ENCODE results near the gene TENT4A.

The TENT4A gene

DNA sequence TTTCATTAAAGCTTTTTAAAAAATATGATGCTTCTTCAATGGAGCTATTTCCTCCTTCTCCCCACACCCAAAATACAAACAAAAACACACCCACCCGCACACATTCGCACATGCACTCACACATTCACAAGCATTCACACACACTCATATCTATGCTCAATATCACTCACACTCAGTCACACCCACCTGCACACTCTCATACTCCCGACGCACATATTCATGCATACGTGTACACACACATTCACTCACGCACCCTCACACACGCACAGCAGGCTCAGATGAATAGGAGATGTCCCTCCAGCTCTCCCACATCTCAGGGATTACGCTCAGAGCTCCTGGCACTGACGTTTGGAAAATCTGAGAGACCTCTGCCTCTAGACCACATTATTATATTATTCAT, 25.7 kb upstream of the TENT4A start:
- TF ChIP-seq CTCF (IDR thresholded peaks at IDR 0.05; ENCODE audit: unreplicated experiment in 3 of 3): no peak
- peak overlapping the region; percentile 41 to 68 (median 53) for H3K4me3 Mint-ChIP-seq
- peaks cover 20% of the 10 kb centered on the region for H3K27me3 Mint-ChIP-seq (ENCODE audit: low read depth)
- H3K9me3 Mint-ChIP-seq: no peaks in the 10 kb centered on the region
- H3K27ac Mint-ChIP-seq: no peak overlapping the region
- no peaks in the 10 kb centered on the region for H3K36me3 Mint-ChIP-seq (ENCODE audit: low read depth)
- peaks cover 6% of the 10 kb centered on the region for H3K4me1 Mint-ChIP-seq

DNA sequence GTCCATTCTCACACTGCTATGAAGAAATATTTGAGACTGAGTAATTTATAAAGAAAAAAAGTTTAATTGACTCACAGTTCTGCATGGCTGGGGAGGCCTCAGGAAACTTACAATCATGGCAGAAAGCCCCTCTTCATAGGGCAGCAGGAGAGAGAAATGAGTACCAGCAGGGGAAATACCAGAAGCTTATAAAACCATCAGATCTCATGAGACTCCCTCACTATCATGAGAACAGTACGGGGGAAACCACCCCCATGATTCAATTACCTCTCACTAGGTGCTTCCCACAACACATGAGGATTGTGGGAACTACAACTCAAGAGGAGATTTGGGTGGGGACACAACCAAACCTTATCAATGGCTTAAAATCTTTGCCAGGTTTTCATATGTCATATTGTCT, 20.3 kb upstream of the TENT4A start:
- H3K9me3 Mint-ChIP-seq: no peaks in the 10 kb centered on the region
- H3K36me3 Mint-ChIP-seq (ENCODE audit: low read depth): no peaks in the 10 kb centered on the region
- H3K27ac Mint-ChIP-seq: no peak overlapping the region
- peaks cover 25% of the 10 kb centered on the region for H3K27me3 Mint-ChIP-seq (ENCODE audit: low read depth)
- no peak for TF ChIP-seq CTCF (IDR thresholded peaks at IDR 0.05; ENCODE audit: unreplicated experiment in 3 of 3)
- H3K4me3 Mint-ChIP-seq: no peak overlapping the region
- no peaks in the 10 kb centered on the region for H3K4me1 Mint-ChIP-seq

GRCh38 chr5:6698696-6699095, 14.5 kb upstream of the TENT4A start:
- no peak overlapping the region for H3K27ac Mint-ChIP-seq
- peaks cover 26% of the 10 kb centered on the region for H3K27me3 Mint-ChIP-seq (ENCODE audit: low read depth)
- no peak for TF ChIP-seq CTCF (IDR thresholded peaks at IDR 0.05; ENCODE audit: unreplicated experiment in 3 of 3)
- H3K4me3 Mint-ChIP-seq: no peak overlapping the region
- no peaks in the 10 kb centered on the region for H3K36me3 Mint-ChIP-seq (ENCODE audit: low read depth)
- no peaks in the 10 kb centered on the region for H3K4me1 Mint-ChIP-seq
- H3K9me3 Mint-ChIP-seq: no peaks in the 10 kb centered on the region

DNA sequence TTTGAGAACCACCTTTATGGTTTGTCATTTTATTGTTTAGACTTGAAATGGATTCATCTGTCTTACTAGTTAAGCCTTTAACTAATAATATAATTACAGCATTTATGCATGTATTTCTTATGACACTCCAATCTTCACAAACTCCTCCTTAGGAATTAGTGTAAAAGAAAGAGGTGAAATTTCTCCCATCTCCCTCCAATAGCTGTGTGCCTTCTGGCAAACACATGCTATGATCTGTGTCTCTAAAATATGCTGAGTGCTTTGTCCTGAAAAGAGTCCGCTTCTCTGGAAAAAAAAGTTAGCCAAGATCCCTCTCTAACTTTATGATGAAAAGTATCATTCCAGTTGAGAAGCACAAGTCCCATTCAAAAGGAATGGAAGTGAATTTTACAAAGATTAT, 13.9 kb upstream of the TENT4A start:
- Mint-ChIP-seq H3K9me3 (no peaks in the 10 kb centered on the region), H3K27me3 (ENCODE audit: low read depth) (peaks cover 26% of the 10 kb centered on the region), H3K36me3 (ENCODE audit: low read depth) (no peaks in the 10 kb centered on the region), H3K4me1 (no peaks in the 10 kb centered on the region), H3K4me3 (no peak overlapping the region), H3K27ac (no peak overlapping the region)
- no peak for TF ChIP-seq CTCF (IDR thresholded peaks at IDR 0.05; ENCODE audit: unreplicated experiment in 3 of 3)

GRCh38 chr5:6700074-6700684, 13.1 kb upstream of the TENT4A start:
- TF ChIP-seq CTCF (IDR thresholded peaks at IDR 0.05; ENCODE audit: unreplicated experiment in 3 of 3): no peak
- Mint-ChIP-seq H3K9me3 (no peaks in the 10 kb centered on the region), H3K4me1 (no peaks in the 10 kb centered on the region), H3K27ac (no peak overlapping the region), H3K4me3 (no peak overlapping the region), H3K27me3 (ENCODE audit: low read depth) (peaks cover 31% of the 10 kb centered on the region), H3K36me3 (ENCODE audit: low read depth) (no peaks in the 10 kb centered on the region)

GRCh38 chr5:6700685-6701355, 12.4 kb upstream of the TENT4A start:
- H3K27ac Mint-ChIP-seq: no peak overlapping the region

More at GRCh38 chr5:6700685-6701355, 12.4 kb upstream of the TENT4A start:
- no peak overlapping the region for H3K4me3 Mint-ChIP-seq
- peaks cover 31% of the 10 kb centered on the region for H3K27me3 Mint-ChIP-seq (ENCODE audit: low read depth)
- TF ChIP-seq CTCF (IDR thresholded peaks at IDR 0.05; ENCODE audit: unreplicated experiment in 3 of 3): no peak
- no peaks in the 10 kb centered on the region for H3K9me3 Mint-ChIP-seq
- H3K36me3 Mint-ChIP-seq (ENCODE audit: low read depth): no peaks in the 10 kb centered on the region
- H3K4me1 Mint-ChIP-seq: no peaks in the 10 kb centered on the region
